Astrocyte of the spinal cord (primary cell): ENCODE measurements around the gene PACSIN2.

Experiments used
- DNase-seq: peaks from one replicate; pipeline ENCODE4 v3.0.0; 2011; ENCODE audit warnings: low read depth, low spot score
- H3K4me3 ChIP-seq: 2 replicates; pipeline ENCODE4 v1.5.1; 2011; ENCODE audit warnings: low read depth, mild to moderate bottlenecking, low read length, moderate library complexity
- CTCF ChIP-seq: IDR thresholded peaks from 2 replicates; pipeline ENCODE4 v1.5.1; 2012; ENCODE audit warnings: low read depth, mild to moderate bottlenecking, low read length, inconsistent platforms
- in situ Hi-C: cut with HindIII; loops from 2 replicates; pipeline ENCODE4 v1.10.0; 2017; ENCODE audit warnings: low sequenced_read_pairs

Gene PACSIN2

GRCh38 chr22:42910221-42910942, 104.6 kb downstream of the PACSIN2 start:
- in situ Hi-C loops, result no loop called here
- DNase-seq, result no peak
- TF ChIP-seq CTCF, result no peak
- no peak overlapping the region for H3K4me3 ChIP-seq

GRCh38 chr22:42909363-42910058, 105.4 kb downstream of the PACSIN2 start:
- in situ Hi-C loops, result no loop called here
- no peak for DNase-seq
- H3K4me3 ChIP-seq, result no peak overlapping the region
- TF ChIP-seq CTCF, result no peak

- TF ChIP-seq CTCF, result no peak
- H3K4me3 ChIP-seq, result no peak overlapping the region
- in situ Hi-C loops, result no loop called here
- no peak for DNase-seq
These were observed 106.6 kb downstream of the PACSIN2 start for GRCh38 chr22:42908374-42908746.

DNA sequence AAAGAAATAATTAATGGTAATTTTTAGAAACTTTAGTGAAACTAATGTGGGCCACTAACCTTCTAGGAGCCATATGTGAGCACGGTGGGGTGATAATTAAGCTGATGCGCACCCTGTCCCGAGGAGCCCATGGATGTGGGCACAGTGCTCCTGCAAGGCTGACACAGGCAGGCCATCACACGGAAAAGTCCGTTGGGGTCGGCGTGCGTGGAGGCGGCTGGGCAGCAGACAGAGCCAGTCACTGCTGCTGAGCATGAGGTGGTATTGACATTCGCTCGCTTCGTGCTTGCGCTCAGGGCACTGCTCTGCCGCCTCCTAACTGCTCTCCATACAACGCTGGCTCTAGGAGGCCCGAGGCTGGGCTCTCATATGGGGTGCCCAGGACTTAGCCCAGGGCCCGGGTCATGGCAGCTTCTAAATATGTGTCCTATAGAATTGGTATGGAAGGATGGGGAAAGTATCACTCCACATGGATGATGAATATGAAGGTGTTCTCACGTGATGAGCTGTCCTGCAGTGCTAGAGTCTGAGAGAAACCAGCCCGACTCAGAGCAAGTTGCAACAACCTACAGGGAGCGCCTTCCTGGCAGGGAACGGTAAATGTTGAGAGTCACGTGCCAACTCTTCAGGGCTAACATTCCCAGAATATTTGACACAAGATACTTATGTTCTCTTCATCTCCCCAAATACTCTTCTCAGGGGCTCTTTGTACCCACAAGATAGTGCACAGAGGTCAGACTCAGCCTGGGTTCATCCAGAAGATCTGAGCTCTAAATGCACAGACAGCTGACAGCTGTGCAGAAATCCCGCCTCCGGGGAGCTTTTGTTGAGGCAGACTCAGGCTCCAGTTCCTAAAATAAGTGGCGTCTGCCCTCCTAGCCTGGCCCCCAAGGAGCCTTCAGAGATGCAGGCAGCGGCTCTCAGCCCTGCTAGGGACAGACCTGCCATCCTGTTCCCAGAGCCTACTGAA, 107.3 kb downstream of the PACSIN2 start:
- in situ Hi-C loops, result no loop called here
- TF ChIP-seq CTCF, result no peak
- no peak overlapping the region for H3K4me3 ChIP-seq
- DNase-seq, result no peak

DNA sequence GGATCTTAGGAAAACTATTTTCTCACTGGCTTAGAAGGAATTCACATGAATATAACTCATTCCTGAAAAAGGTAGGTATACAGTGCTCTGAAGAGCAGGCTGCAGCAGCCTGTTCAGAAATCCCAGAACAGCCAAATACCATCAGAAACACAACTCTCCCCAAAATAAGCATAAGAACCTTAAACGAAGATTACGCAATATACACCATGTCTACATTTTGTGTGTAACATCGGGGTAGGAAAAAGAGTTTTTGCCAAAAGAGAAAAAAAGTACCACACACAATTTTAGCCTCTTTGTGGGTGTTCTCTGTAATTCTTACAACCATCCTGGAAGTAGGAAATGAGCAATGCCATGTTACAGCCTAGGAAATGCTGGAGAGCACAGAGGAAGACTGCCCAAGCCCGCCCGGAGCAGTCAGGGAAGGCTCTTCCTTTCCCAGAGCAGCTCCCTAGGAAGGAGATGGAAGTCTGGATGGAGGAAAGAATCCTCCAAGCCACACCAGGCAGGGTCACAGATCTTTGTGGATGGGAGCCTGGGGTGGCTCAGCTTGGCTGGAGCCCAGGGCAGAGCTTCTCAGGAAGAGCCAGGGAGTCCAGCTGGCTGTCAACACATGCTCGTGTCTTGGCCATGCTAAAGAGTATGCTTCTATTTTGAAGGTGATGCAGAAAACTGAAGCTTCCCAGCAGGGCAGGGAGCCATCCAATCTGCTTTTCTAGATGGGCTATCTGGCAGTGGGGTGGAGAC, 108.2 kb downstream of the PACSIN2 start:
- TF ChIP-seq CTCF, result no peak
- no peak overlapping the region for H3K4me3 ChIP-seq
- no peak for DNase-seq
- in situ Hi-C loops, result no loop called here

GRCh38 chr22:42905702-42906183, 109.2 kb downstream of the PACSIN2 start:
- H3K4me3 ChIP-seq, result no peak overlapping the region
- TF ChIP-seq CTCF, result no peak
- in situ Hi-C loops, result no loop called here
- DNase-seq, result no peak
